SK-N-MC (cell line): ENCODE results near the gene C1orf94.

Experiments
- DNase-seq: peaks from one replicate; pipeline ENCODE4 v3.0.0-alpha.2; 2011; ENCODE audit warnings: low read depth, low spot score
- H3K27ac ChIP-seq: fragments of 200-600 bp; sonication (generic); 2 replicates; pipeline ENCODE4 v1.5.1; 2016; ENCODE audit warnings: mixed run types
- H3K36me3 ChIP-seq: fragments of 200-600 bp; sonication (generic); 2 replicates; pipeline ENCODE4 v1.6.1; 2017; ENCODE audit warnings: antibody characterized with exemption, low read length, mixed read lengths; ENCODE audit not compliant: insufficient read depth
- H3K4me3 ChIP-seq: fragments of 200-600 bp; sonication (generic); 2 replicates; pipeline ENCODE4 v1.5.1; 2016
- H3K9ac ChIP-seq: fragments of 200-600 bp; sonication (generic); 2 replicates; pipeline ENCODE4 v1.8.0; 2017; ENCODE audit warnings: mixed run types, mixed read lengths; ENCODE audit not compliant: insufficient read length
- H3K9me3 ChIP-seq: fragments of 200-600 bp; sonication (generic); 2 replicates; pipeline ENCODE4 v1.6.1; 2017; ENCODE audit warnings: low read depth, mild to moderate bottlenecking, antibody characterized with exemption, low read length, moderate library complexity, mixed read lengths
- EZH2 ChIP-seq: fragments of 200-600 bp; sonication (generic); IDR thresholded peaks from one replicate; pipeline ENCODE4 v1.6.1; 2017; ENCODE audit warnings: antibody characterized with exemption
- FOXP2 ChIP-seq: optimal IDR thresholded peaks from 2 replicates; pipeline ENCODE3; 2011; ENCODE audit warnings: mild to moderate bottlenecking, moderate library complexity; ENCODE audit not compliant: insufficient read depth; ENCODE audit errors: extremely low read length, control extremely low read depth
- POLR2AphosphoS5 ChIP-seq: IDR thresholded peaks from 2 replicates; pipeline ENCODE4 v1.6.1; 2012; ENCODE audit warnings: mild to moderate bottlenecking, low read depth, low read length, borderline replicate concordance

Gene C1orf94

GRCh38 chr1:34262921-34263320, 86.2 kb downstream of the C1orf94 start:
- Histone ChIP-seq H3K9ac (no peak overlapping the region), H3K4me3 (no peak overlapping the region), H3K36me3 (no peaks in the 10 kb centered on the region), H3K27ac (no peak overlapping the region), H3K9me3 (no peaks in the 10 kb centered on the region)
- no peak for DNase-seq
- no peak for TF ChIP-seq FOXP2
- TF ChIP-seq EZH2: no peak
- no peak for TF ChIP-seq POLR2AphosphoS5

GRCh38 chr1:34263406-34263805, 86.7 kb downstream of the C1orf94 start:
- Histone ChIP-seq H3K4me3 (no peak overlapping the region), H3K9ac (no peak overlapping the region), H3K36me3 (no peaks in the 10 kb centered on the region), H3K27ac (no peak overlapping the region), H3K9me3 (no peaks in the 10 kb centered on the region)
- no peak for TF ChIP-seq POLR2AphosphoS5
- no peak for TF ChIP-seq FOXP2
- TF ChIP-seq EZH2: no peak
- no peak for DNase-seq

GRCh38 chr1:34265396-34265795, 88.7 kb downstream of the C1orf94 start:
- DNase-seq: no peak
- Histone ChIP-seq H3K9ac (no peak overlapping the region), H3K4me3 (no peak overlapping the region), H3K27ac (no peak overlapping the region), H3K9me3 (no peaks in the 10 kb centered on the region), H3K36me3 (no peaks in the 10 kb centered on the region)
- TF ChIP-seq POLR2AphosphoS5 (no peak), FOXP2 (no peak), EZH2 (no peak)

GRCh38 chr1:34266127-34266951, 89.6 kb downstream of the C1orf94 start:
- H3K9me3 ChIP-seq: no peaks in the 10 kb centered on the region
- H3K9ac ChIP-seq: no peak overlapping the region
- no peak for DNase-seq
- H3K36me3 ChIP-seq: no peaks in the 10 kb centered on the region
- TF ChIP-seq POLR2AphosphoS5 (no peak), EZH2 (no peak), FOXP2 (no peak)
- H3K27ac ChIP-seq: no peak overlapping the region
- H3K4me3 ChIP-seq: no peak overlapping the region

GRCh38 chr1:34267326-34267725, 90.6 kb downstream of the C1orf94 start:
- H3K4me3 ChIP-seq: no peak overlapping the region
- TF ChIP-seq POLR2AphosphoS5: no peak
- TF ChIP-seq EZH2: no peak
- H3K27ac ChIP-seq: no peak overlapping the region
- DNase-seq: no peak
- H3K9me3 ChIP-seq: no peaks in the 10 kb centered on the region
- no peaks in the 10 kb centered on the region for H3K36me3 ChIP-seq
- H3K9ac ChIP-seq: no peak overlapping the region

- TF ChIP-seq FOXP2 (no peak), EZH2 (no peak), POLR2AphosphoS5 (no peak)
- DNase-seq: no peak
- Histone ChIP-seq H3K9me3 (no peaks in the 10 kb centered on the region), H3K9ac (no peak overlapping the region), H3K4me3 (no peak overlapping the region), H3K36me3 (no peaks in the 10 kb centered on the region), H3K27ac (no peak overlapping the region)
These were observed 91.7 kb downstream of the C1orf94 start for GRCh38 chr1:34268311-34268954.
